ENCODE results near the gene WHRN. TPM values are rescaled to one million over a fixed set of nuclear protein-coding genes. Genes with fewer than 3 reads are reported as not detected.

Gene WHRN
- total RNA-seq, 1 donor from 2014 or later, result 9.1 TPM

GRCh38 chr9:114427644-114428043 is 77.6 kb downstream of the WHRN start:
- no peak for DNase-seq (ENCODE audit: extremely low spot score in 2 of 2)
- no peaks in the 10 kb centered on the region for H3K36me3 ChIP-seq
- TF ChIP-seq POLR2AphosphoS5 (IDR thresholded peaks at IDR 0.05; ENCODE audit: insufficient read depth in 1 of 2, low read depth in 1 of 2), result no peak
- no peak for TF ChIP-seq POLR2A (IDR thresholded peaks at IDR 0.05)
- TF ChIP-seq CTCF (IDR thresholded peaks at IDR 0.05), result no peak
- no peak overlapping the region for H3K4me3 ChIP-seq
- no peak overlapping the region for H3K27ac ChIP-seq
- H3K9me3 ChIP-seq, result no peaks in the 10 kb centered on the region
- H3K27me3 ChIP-seq, result no peaks in the 10 kb centered on the region
- no peaks in the 10 kb centered on the region for H3K4me1 ChIP-seq
- intact Hi-C loops (cut with DNase I), result no loop called here

- Histone ChIP-seq H3K9me3 (no peaks in the 10 kb centered on the region), H3K36me3 (no peaks in the 10 kb centered on the region), H3K27ac (no peak overlapping the region), H3K4me1 (no peaks in the 10 kb centered on the region), H3K4me3 (no peak overlapping the region), H3K27me3 (no peaks in the 10 kb centered on the region)
- no peak for TF ChIP-seq CTCF (IDR thresholded peaks at IDR 0.05)
- no peak for TF ChIP-seq POLR2A (IDR thresholded peaks at IDR 0.05)
- no peak for TF ChIP-seq POLR2AphosphoS5 (IDR thresholded peaks at IDR 0.05; ENCODE audit: insufficient read depth in 1 of 2, low read depth in 1 of 2)
- intact Hi-C loops (cut with DNase I), result no loop called here
- no peak for DNase-seq (ENCODE audit: extremely low spot score in 2 of 2)
These were observed 79.0 kb downstream of the WHRN start for GRCh38 chr9:114426046-114426948.

GRCh38 chr9:114425126-114425525 is 80.1 kb downstream of the WHRN start:
- no peaks in the 10 kb centered on the region for H3K4me1 ChIP-seq
- no peaks in the 10 kb centered on the region for H3K27me3 ChIP-seq
- no peak overlapping the region for H3K27ac ChIP-seq
- intact Hi-C loops (cut with DNase I), result no loop called here
- DNase-seq (ENCODE audit: extremely low spot score in 2 of 2), result no peak
- no peak for TF ChIP-seq POLR2AphosphoS5 (IDR thresholded peaks at IDR 0.05; ENCODE audit: insufficient read depth in 1 of 2, low read depth in 1 of 2)
- no peak for TF ChIP-seq CTCF (IDR thresholded peaks at IDR 0.05)
- TF ChIP-seq POLR2A (IDR thresholded peaks at IDR 0.05), result no peak
- no peaks in the 10 kb centered on the region for H3K9me3 ChIP-seq
- no peaks in the 10 kb centered on the region for H3K36me3 ChIP-seq
- no peak overlapping the region for H3K4me3 ChIP-seq

- H3K9me3 ChIP-seq, result no peaks in the 10 kb centered on the region
- intact Hi-C loops (cut with DNase I), result no loop called here
- H3K27ac ChIP-seq, result no peak overlapping the region
- no peak overlapping the region for H3K4me3 ChIP-seq
- DNase-seq (ENCODE audit: extremely low spot score in 2 of 2), result no peak
- TF ChIP-seq POLR2AphosphoS5 (IDR thresholded peaks at IDR 0.05; ENCODE audit: insufficient read depth in 1 of 2, low read depth in 1 of 2) (no peak), POLR2A (IDR thresholded peaks at IDR 0.05) (no peak), CTCF (IDR thresholded peaks at IDR 0.05) (no peak)
- H3K36me3 ChIP-seq, result no peaks in the 10 kb centered on the region
- no peaks in the 10 kb centered on the region for H3K27me3 ChIP-seq
- no peaks in the 10 kb centered on the region for H3K4me1 ChIP-seq
These were observed 81.1 kb downstream of the WHRN start for GRCh38 chr9:114424126-114424525.

- TF ChIP-seq POLR2AphosphoS5 (IDR thresholded peaks at IDR 0.05; ENCODE audit: insufficient read depth in 1 of 2, low read depth in 1 of 2) (no peak), CTCF (IDR thresholded peaks at IDR 0.05) (no peak), POLR2A (IDR thresholded peaks at IDR 0.05) (no peak)
- no peak overlapping the region for H3K27ac ChIP-seq
- H3K36me3 ChIP-seq, result no peaks in the 10 kb centered on the region
- DNase-seq (ENCODE audit: extremely low spot score in 2 of 2), result no peak
- intact Hi-C loops (cut with DNase I), result no loop called here
- no peak overlapping the region for H3K4me3 ChIP-seq
- H3K27me3 ChIP-seq, result no peaks in the 10 kb centered on the region
- no peaks in the 10 kb centered on the region for H3K4me1 ChIP-seq
- H3K9me3 ChIP-seq, result no peaks in the 10 kb centered on the region
These were observed 82.1 kb downstream of the WHRN start for GRCh38 chr9:114423181-114423580.
